AG09319 (cell line): Measurements from ENCODE around the gene STXBP4.
"Not testable (repeated sequence)": the region's sequence is repeated elsewhere in the genome, so short reads cannot be mapped to it uniquely, and the experiment has no call there.

Source experiments
- DNase-seq: peaks from one replicate; pipeline ENCODE4 v3.0.0-alpha.2; 2010; ENCODE audit warnings: low read depth; ENCODE audit errors: extremely low read depth
- TF ChIP-seq, protein P1 (sequence below): IDR thresholded peaks from 2 replicates; pipeline ENCODE4 v1.5.1; 2011; ENCODE audit warnings: low read depth, mild to moderate bottlenecking, inconsistent platforms, low read length, moderate library complexity

Gene STXBP4

DNA sequence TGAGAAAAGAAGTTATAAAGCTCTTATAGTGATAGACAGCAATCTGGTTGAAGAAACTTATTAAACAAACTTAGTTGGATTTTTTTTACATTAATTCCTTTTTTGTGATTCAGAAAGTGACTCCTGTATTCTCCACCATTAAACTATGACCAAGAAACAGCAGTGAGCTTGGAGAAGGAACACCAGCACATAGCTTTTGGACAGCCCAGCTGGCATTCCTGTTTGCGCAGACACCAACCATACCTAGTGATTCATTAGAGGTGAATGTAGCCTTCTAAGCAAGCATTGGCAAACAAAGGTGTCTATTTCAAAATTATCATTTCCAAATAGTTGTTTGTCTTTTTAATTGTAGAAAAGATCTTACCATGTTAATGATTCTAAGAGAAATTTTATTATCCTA lies 94.4 kb downstream of the STXBP4 start:
- TF ChIP-seq, protein P1, sequence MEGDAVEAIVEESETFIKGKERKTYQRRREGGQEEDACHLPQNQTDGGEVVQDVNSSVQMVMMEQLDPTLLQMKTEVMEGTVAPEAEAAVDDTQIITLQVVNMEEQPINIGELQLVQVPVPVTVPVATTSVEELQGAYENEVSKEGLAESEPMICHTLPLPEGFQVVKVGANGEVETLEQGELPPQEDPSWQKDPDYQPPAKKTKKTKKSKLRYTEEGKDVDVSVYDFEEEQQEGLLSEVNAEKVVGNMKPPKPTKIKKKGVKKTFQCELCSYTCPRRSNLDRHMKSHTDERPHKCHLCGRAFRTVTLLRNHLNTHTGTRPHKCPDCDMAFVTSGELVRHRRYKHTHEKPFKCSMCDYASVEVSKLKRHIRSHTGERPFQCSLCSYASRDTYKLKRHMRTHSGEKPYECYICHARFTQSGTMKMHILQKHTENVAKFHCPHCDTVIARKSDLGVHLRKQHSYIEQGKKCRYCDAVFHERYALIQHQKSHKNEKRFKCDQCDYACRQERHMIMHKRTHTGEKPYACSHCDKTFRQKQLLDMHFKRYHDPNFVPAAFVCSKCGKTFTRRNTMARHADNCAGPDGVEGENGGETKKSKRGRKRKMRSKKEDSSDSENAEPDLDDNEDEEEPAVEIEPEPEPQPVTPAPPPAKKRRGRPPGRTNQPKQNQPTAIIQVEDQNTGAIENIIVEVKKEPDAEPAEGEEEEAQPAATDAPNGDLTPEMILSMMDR: no peak
- DNase-seq: no peak

DNA sequence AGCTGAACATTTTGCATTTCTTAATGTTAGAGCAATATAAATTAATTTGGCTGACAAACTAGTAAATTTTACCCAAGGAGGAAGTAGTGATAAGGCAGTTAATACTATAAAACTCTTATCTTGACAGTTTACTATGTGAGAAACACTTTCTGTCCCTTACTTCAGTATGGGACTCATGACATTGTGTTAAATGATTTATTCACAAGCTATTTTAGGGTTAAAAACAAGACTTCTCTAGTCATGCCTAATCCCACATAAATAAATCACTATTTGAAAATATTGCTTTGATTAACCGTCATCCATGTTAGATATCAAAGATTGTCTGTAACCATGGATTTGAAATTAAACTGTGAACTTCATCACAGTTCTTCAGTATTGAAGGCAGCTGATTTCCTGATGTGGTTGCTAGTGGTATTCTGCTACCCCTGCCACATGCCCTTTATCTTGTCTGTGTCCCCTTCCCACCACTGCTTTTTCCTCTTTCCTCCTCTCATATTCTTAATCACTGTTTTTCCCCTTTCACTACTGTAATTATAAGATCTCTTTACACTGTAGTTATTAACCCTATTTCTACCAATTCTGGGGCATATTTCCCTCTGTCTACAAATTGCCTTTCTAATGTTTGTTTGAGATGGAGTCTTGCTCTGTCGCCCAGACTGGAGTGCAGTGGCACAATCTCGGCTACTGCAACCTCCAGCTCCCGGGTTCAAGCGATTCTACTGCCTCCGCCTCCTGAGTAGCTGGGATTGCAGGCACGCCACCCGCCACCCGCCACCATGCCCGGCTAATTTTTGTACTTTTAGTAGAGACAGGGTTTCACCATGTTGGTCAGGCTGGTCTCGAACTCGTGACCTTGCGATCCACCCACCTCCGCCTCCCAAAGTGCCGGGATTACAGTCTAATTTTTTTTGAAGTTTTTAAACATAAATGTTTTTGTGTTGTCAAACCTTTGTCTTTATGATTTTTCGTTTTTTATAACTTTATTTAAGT lies 95.6 kb downstream of the STXBP4 start:
- TF ChIP-seq, protein P1: no peak
- DNase-seq: no peak

DNA sequence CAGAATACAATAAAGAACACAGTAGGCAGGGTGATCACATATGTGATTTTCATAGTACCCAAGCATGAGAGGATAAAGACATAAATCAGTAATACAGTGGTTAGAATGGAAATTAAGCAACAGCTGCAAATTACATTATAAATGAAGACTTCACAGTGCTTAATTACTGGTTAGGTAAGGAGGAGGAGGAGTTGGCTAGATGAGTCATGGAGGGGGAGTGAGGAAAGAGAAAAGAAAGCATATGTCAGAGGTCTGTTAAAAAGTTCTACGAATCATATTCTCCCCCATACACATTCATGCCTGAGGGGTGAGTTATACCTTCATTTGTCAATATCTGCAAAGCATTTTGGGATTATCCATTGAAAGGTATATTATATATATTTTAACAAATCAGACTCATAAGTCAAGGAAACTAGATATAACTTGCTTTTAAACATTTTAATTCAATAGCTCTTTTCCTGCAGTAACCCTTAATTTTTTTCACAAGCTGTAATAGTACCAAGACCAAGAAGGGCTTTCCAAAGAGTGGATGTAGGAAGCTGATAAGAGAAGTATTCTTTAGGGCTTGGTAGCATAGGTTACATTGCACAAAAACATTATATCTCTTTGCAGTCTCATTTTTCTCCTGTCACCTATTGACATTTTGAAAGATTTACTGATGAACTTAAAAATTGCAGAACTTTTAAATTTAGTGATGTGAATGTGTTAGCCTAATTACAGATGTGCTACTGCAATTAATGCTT lies 99.3 kb downstream of the STXBP4 start:
- TF ChIP-seq, protein P1: no peak
- no peak for DNase-seq

DNA sequence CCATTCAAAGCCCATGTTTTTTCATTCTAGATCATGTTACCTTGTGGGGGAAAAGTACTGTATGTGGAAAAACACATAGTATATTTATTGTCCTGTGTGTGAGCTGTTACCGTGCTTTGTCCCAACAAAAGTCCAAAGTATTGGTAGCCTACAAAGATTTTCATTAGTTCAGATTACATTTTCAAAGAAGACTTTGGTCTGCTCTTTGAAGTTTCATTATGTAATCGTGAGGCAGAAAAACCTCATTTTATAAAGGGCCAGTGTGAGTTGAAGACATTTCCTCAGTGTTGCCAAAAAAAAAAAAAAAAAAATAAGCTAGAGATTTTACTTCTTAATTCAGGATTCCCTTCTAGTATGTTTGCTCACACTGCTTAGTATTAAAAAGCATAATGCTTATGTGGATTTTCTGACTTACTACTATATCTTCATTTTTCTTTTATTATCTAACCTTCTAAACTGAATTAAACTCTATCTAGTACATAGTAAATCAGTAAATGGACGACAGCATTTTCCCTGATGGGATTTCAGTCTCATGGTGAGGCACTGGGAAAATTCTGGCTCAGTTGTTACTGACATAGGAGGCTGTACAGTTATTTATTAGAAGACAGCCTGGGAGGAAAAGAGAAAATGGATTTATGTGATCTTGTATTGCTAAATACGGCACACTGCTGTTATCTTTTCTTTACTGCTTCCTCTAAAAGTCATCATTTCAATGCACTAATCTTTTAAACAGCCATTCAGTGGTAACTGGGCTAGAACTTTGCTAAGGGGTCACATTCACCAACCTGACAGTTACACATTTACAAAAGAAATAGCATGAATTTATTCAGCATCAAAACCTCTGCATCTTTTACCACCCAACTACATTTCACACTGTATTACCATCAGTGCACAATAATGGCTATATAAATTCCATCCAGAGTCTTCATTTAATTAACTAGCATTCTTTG lies 100.6 kb downstream of the STXBP4 start:
- DNase-seq: no peak
- TF ChIP-seq, protein P1: no peak

DNA sequence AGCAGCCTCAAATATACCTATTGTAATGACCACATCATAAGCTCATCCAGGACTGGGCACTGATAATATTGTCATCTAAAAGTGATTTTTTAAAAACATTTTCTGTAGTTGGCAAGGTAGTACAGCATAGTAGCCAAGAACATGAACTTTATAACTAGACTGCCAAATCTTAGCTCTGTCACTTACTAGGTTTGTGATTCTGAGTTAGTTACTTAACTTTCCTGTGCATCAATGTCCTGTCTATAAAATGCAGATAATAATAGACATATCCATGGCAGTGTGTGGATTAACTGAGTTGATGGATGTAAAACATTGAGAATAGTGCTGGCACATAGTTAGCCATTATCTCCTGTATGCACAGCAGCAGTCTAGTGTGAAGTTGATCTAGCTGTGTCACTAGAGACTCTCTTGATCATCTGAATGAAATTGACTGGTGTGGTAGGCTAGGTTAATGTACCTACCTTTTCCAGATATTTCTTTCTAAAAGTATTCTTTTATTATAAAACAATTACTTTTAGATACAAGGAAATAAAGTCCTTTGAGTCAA lies 101.5 kb downstream of the STXBP4 start:
- no peak for DNase-seq
- TF ChIP-seq, protein P1: no peak

DNA sequence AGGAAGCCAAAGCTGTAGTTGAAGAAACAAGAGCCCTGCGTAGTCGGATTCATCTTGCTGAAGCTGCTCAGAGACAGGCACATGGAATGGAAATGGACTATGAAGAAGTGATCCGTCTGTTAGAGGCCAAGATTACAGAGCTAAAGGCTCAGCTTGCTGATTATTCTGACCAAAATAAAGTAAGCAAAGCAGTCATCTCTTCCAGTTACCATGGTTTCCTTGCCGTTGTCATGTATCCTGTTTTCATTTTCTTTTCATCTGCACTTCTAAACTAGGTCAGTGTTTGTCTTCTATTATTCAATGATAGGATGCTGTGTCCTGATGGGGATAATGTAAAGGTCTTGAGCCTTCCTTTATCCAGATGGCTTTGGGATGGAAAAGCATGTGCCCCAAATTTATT lies 104.3 kb downstream of the STXBP4 start:
- TF ChIP-seq, protein P1: no peak
- no peak for DNase-seq

DNA sequence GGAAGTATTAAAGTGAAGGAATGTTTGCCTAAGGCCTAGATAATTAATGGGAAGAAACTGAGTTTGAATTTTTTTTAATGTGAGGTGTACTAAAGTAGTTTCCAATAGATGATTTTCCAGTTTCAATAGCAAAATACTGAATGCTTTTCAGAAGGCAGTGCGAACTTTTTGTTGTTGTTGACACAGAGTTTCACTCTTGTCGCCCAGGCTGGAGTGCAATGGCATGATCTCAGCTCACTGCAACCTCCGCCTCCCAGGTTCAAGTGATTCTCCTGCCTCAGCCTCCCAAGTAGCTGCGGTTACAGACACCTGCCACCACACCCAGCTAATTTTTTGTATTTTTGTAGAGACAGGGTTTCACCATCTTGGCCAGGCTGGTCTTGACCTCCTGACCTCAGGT lies 104.9 kb downstream of the STXBP4 start:
- not testable (repeated sequence) for DNase-seq
